Fibroblast of the aortic adventitia (primary cell): ENCODE results near the gene KIF22. TPM values are rescaled to one million over a fixed set of nuclear protein-coding genes. Genes with fewer than 3 reads are reported as not detected.

ENCODE experiments used
- DNase-seq: peaks from one replicate; pipeline ENCODE4 v3.0.0-alpha.2; 2010; ENCODE audit warnings: low read depth
- H3K4me3 ChIP-seq: 2 replicates; pipeline ENCODE4 v1.5.1; 2011; ENCODE audit warnings: low read depth, mild to moderate bottlenecking, control low read depth, low read length, moderate library complexity
- total RNA-seq: library from RNA; depleted of rRNA; stranded (reverse); fragments of >200 nt; gene quantifications from 2 replicates; pipeline ENCODE4 v1.2.3, GENCODE V29; 2012; ENCODE audit warnings: low replicate concordance
- TF ChIP-seq, protein P1 (sequence below): IDR thresholded peaks from 2 replicates; pipeline ENCODE4 v1.5.1; 2011; ENCODE audit warnings: mild to moderate bottlenecking, low read length, control low read depth, inconsistent platforms; ENCODE audit not compliant: insufficient read depth

Gene KIF22
- total RNA-seq, 1 donor, result 52.4 TPM

DNA sequence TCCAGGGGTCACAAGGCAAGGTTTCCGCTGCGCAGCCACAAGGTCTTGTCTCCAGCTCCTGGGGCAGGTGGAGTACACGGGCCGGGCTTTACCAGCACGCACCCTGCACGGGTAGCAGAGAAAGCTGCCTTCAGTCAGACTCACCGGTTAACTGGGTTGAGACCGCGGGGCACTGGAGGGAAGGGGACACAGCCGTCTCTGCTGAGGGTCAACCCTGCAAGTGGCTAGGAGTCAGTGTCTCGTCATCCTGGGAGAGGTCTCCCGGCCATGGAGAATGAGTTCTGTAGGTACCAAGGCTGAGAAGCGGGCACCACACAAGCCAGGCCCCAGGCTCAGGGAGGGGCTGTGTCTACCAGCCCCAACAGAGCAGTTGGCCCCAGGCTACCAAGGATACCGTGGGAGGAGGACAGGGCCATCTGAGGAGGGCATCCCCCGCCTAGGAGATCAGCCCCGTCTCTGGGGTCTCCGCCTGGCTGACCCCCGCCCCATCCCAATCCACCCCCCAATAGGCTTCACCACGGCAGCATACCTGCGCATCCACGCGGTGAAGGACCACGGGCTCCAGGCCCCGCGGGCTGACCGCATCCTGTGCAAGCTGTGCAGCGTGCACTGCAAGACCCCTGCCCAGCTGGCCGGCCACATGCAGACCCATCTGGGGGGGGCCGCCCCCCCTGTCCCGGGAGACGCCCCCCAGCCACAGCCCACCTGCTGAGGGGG, 18.6 kb downstream of the KIF22 start:
- no peak for DNase-seq
- TF ChIP-seq, protein P1, sequence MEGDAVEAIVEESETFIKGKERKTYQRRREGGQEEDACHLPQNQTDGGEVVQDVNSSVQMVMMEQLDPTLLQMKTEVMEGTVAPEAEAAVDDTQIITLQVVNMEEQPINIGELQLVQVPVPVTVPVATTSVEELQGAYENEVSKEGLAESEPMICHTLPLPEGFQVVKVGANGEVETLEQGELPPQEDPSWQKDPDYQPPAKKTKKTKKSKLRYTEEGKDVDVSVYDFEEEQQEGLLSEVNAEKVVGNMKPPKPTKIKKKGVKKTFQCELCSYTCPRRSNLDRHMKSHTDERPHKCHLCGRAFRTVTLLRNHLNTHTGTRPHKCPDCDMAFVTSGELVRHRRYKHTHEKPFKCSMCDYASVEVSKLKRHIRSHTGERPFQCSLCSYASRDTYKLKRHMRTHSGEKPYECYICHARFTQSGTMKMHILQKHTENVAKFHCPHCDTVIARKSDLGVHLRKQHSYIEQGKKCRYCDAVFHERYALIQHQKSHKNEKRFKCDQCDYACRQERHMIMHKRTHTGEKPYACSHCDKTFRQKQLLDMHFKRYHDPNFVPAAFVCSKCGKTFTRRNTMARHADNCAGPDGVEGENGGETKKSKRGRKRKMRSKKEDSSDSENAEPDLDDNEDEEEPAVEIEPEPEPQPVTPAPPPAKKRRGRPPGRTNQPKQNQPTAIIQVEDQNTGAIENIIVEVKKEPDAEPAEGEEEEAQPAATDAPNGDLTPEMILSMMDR, result no peak
- peak overlapping the region; percentile 75 for H3K4me3 ChIP-seq

DNA sequence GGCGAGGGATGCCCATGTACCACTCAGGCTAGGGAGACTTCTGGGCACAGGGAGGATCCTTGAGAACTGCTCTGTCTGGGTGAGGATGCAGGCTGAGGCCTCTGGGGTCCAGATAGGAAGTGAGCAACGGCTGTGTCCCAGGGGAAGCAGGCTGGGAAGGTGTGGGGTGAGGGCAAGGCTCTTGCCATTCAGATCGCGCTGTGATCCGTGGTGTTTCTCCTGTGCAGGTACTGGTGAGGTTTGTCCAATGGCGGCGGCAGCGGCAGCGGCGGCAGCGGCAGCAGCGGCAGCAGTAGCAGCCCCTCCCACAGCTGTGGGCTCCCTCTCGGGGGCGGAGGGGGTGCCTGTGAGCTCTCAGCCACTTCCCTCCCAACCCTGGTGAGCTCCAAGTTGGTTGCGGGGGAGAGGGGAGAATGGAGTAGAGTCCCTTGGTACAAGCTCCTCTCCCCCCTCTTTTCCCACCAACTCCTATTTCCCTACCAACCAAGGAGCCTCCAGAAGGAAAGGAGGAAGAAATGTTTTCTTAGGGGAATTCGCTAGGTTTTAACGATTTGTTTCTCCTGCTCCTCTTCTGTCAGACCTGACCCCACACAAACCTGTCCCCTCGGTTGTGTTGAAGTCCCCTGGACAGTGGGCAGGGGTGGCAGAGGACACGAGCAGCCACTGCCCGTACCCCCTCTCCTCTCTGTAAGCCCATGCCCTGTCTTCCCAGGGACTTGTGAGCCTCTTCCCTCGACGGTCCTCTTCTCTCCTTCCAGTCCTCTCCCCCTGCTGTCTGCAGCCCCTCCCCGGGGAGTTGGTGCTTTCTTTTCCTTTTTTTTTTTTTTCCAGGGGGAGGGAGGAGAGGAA, 19.5 kb downstream of the KIF22 start:
- peak overlapping the region; percentile 22 for H3K4me3 ChIP-seq
- TF ChIP-seq, protein P1, result no peak
- peak; percentile 15 for DNase-seq

DNA sequence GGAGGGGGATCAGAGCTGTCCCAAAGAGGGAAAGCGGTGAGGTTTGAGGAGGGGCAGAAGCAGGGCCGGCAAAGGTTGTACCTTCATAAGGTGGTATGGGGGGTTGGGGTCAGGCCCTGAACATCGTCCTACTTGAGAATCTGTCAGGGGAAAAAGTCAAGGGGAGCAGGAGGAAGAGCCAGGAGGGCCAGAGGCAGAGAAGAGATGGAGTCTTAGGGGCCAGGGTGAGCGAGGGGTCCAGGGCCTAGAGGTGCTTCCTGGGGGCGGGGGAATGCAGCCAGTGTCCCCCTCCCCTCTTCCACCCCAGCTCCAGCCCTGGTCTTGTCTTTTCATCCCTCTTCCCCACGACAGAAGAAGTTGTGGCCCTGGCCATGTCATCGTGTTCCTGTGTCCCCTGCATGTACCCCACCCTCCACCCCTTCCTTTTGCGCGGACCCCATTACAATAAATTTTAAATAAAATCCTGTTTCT, 20.2 kb downstream of the KIF22 start:
- TF ChIP-seq, protein P1, result no peak

DNA sequence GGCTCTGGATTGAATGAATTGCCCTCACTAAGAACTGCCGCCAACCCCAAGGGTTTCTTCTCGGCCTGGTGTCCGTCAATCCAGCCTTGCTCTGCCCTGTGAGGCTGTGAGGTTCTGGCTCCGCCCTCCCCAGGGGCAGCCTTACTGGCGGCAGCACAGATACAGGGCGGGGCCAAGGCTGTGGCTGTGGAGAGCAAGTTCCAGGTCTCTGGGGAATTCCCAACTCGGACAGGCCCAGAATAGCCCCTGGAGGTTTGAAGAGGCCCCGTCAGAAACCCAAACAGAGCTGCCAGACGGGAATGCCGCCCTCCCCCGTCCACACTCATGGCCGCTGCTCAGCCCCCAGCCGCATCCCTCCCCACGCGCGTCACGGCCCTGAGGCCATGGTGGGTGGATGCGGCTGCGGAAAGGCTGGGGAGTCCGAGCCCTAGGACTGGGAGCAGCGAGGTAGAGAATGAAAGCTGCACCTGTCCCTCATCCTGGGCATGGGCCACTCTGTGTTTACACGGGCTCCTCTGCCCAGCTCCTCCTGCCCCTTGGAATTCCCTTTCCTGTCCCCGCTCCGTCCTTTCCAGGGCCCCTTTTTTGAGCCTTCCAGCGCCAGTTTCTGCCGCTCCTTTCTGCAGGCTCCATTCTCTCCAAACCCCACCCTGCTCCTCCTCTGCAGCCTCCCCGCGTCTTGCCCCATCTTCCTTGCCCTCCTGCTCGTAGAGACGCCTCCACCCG, 20.8 kb downstream of the KIF22 start:
- DNase-seq, result peak; percentile 98
- H3K4me3 ChIP-seq, result peak overlapping the region; percentile 73
- TF ChIP-seq, protein P1, result no peak

More for the DNA sequence above, 20.2 kb downstream of the KIF22 start:
- DNase-seq, result no peak
- H3K4me3 ChIP-seq, result peak overlapping the region; percentile 25

DNA sequence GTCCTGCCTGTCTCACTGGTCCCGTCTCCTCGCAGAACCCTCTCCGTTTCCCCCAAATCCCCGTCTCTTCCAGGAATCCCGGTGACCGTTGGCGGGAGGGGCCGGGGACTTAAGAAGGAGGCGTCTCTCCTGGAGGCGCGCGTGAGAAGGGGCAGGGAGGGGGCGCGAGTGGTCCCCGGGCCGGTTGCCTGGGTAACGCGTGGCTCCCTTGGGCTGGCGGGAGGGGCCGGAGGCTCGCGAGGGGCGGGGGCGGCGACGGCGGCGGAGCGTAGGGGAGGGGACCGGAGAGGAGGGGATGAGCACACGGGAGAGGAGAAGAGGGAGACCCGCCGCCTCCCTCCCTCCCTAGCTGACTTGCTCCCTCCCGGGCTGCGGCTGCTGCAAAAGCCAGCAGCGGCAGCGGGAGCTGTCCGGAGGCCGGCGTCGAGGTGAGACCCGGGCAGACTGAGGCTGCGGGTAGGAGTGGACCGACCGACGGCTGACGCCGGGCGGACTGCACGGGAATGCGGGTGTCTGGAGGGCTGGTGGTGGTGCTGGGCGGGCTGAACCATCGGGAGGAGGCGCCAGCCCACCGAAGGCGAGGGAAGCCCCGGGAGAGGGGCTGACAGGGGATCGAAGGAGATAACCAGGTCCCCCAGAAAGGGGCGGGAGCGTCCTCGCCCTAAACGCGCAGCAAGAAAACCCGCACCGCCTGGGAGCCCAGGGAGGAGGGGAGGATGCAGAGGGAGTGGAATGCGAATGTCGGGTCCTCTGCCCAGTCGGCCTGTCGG, 21.5 kb downstream of the KIF22 start, which contains the start of gene PRRT2:
TSS of gene PRRT2 (plus strand) at position 298 of the 770 bp plus-strand sequence. CDS start 862 bp downstream, outside the sequence.
- peak within 1 kb of the TSS; percentile 73 for H3K4me3 ChIP-seq
- TF ChIP-seq, protein P1, result no peak
- peak; percentile 53 for DNase-seq
